Measurements from ENCODE around the gene MAGI1. TPM values are rescaled to one million over a fixed set of nuclear protein-coding genes. Genes with fewer than 3 reads are reported as not detected.

Gene MAGI1
- total and polyA plus RNA-seq, 2 donors (not counting 1 experiment from before 2014, with no cell fraction given) = 15.7 to 23.7 TPM

- Histone ChIP-seq H4K20me1 (ENCODE audit: control insufficient read depth, extremely low read depth, insufficient read depth, low read length) (no peaks in the 10 kb centered on the region), H3K9me3 (ENCODE audit: control insufficient read depth, insufficient read depth, low read depth, low read length) (no peaks in the 10 kb centered on the region), H3K4me2 (ENCODE audit: extremely low read depth, insufficient read depth, low read length) (peak overlapping the region; percentile 75), H3K79me2 (ENCODE audit: control insufficient read depth, insufficient read depth, low read length) (no peaks in the 10 kb centered on the region), H3K4me1 (ENCODE audit: control insufficient read depth, extremely low read depth, insufficient read depth, low read length) (peaks cover 10% of the 10 kb centered on the region), H2AFZ (ENCODE audit: low read length) (no peak overlapping the region), H3K27ac (ENCODE audit: insufficient read depth, low read length) (no peak overlapping the region), H3K27me3 (ENCODE audit: control insufficient read depth, insufficient read depth, low read length) (no peaks in the 10 kb centered on the region), H3K9ac (ENCODE audit: insufficient read depth, low read length) (no peak overlapping the region), H3K4me3 (replicated peaks in 1 of 4; ENCODE audit: control extremely low read depth in 1 of 4, insufficient read depth in 1 of 4, low read depth in 3 of 4, low read length in 4 of 4) (no peak overlapping the region), H3K36me3 (ENCODE audit: control insufficient read depth, insufficient read depth, low read length) (no peaks in the 10 kb centered on the region)
- no peak for TF ChIP-seq EZH2 (IDR thresholded peaks at IDR 0.05; ENCODE audit: low read length, missing control alignments)
- TF ChIP-seq CTCF (conservative IDR thresholded peaks at IDR 0.05 in 1 of 2, IDR thresholded peaks at IDR 0.05 in 1 of 2; ENCODE audit: low read depth in 1 of 2, low read length in 2 of 2) = no peak
- peak; percentile 55 to 87 for DNase-seq (ENCODE audit: low read depth in 2 of 2)
Observed at GRCh38 chr3:65833761-65834505, 204.8 kb downstream of the MAGI1 start.

- DNase-seq (ENCODE audit: low read depth in 2 of 2) = peak; percentile 83 to 96
- peak overlapping the region; percentile 39 for H3K4me2 ChIP-seq (ENCODE audit: extremely low read depth, insufficient read depth, low read length)
- TF ChIP-seq EZH2 (IDR thresholded peaks at IDR 0.05; ENCODE audit: low read length, missing control alignments) = no peak
- no peak for TF ChIP-seq CTCF (conservative IDR thresholded peaks at IDR 0.05 in 1 of 2, IDR thresholded peaks at IDR 0.05 in 1 of 2; ENCODE audit: low read depth in 1 of 2, low read length in 2 of 2)
- no peaks in the 10 kb centered on the region for H4K20me1 ChIP-seq (ENCODE audit: control insufficient read depth, extremely low read depth, insufficient read depth, low read length)
- H3K27ac ChIP-seq (ENCODE audit: insufficient read depth, low read length) = peak overlapping the region; percentile 23
- H3K9ac ChIP-seq (ENCODE audit: insufficient read depth, low read length) = no peak overlapping the region
- H3K36me3 ChIP-seq (ENCODE audit: control insufficient read depth, insufficient read depth, low read length) = no peaks in the 10 kb centered on the region
- no peaks in the 10 kb centered on the region for H3K9me3 ChIP-seq (ENCODE audit: control insufficient read depth, insufficient read depth, low read depth, low read length)
- no peaks in the 10 kb centered on the region for H3K79me2 ChIP-seq (ENCODE audit: control insufficient read depth, insufficient read depth, low read length)
- no peak overlapping the region for H3K4me3 ChIP-seq (replicated peaks in 1 of 4; ENCODE audit: control extremely low read depth in 1 of 4, insufficient read depth in 1 of 4, low read depth in 3 of 4, low read length in 4 of 4)
- no peaks in the 10 kb centered on the region for H3K27me3 ChIP-seq (ENCODE audit: control insufficient read depth, insufficient read depth, low read length)
- H3K4me1 ChIP-seq (ENCODE audit: control insufficient read depth, extremely low read depth, insufficient read depth, low read length) = peaks cover 10% of the 10 kb centered on the region
- H2AFZ ChIP-seq (ENCODE audit: low read length) = no peak overlapping the region
Observed at GRCh38 chr3:65831733-65832425, 206.8 kb downstream of the MAGI1 start.

- Histone ChIP-seq H2AFZ (ENCODE audit: low read length) (no peak overlapping the region), H3K36me3 (ENCODE audit: control insufficient read depth, insufficient read depth, low read length) (no peaks in the 10 kb centered on the region), H3K4me2 (ENCODE audit: extremely low read depth, insufficient read depth, low read length) (peak overlapping the region; percentile 8), H3K4me1 (ENCODE audit: control insufficient read depth, extremely low read depth, insufficient read depth, low read length) (peaks cover 10% of the 10 kb centered on the region), H3K27me3 (ENCODE audit: control insufficient read depth, insufficient read depth, low read length) (no peaks in the 10 kb centered on the region), H3K4me3 (replicated peaks in 1 of 4; ENCODE audit: control extremely low read depth in 1 of 4, insufficient read depth in 1 of 4, low read depth in 3 of 4, low read length in 4 of 4) (no peak overlapping the region), H3K9me3 (ENCODE audit: control insufficient read depth, insufficient read depth, low read depth, low read length) (no peaks in the 10 kb centered on the region), H3K79me2 (ENCODE audit: control insufficient read depth, insufficient read depth, low read length) (no peaks in the 10 kb centered on the region), H4K20me1 (ENCODE audit: control insufficient read depth, extremely low read depth, insufficient read depth, low read length) (no peaks in the 10 kb centered on the region), H3K9ac (ENCODE audit: insufficient read depth, low read length) (no peak overlapping the region), H3K27ac (ENCODE audit: insufficient read depth, low read length) (no peak overlapping the region)
- peak in 1 of 2 donors; percentile 59 for DNase-seq (ENCODE audit: low read depth in 2 of 2)
- TF ChIP-seq CTCF (conservative IDR thresholded peaks at IDR 0.05 in 1 of 2, IDR thresholded peaks at IDR 0.05 in 1 of 2; ENCODE audit: low read depth in 1 of 2, low read length in 2 of 2) = no peak
- TF ChIP-seq EZH2 (IDR thresholded peaks at IDR 0.05; ENCODE audit: low read length, missing control alignments) = no peak
Observed at GRCh38 chr3:65830948-65831732, 207.6 kb downstream of the MAGI1 start.
